WERI-Rb-1 (cell line): ENCODE measurements around the gene ABHD8.

ENCODE experiments used
- DNase-seq: peaks from one replicate; pipeline ENCODE4 v3.0.0-alpha.2; 2020
- H3K27ac ChIP-seq: fragments of 250-450 bp; sonication (Bioruptor Pico); 2 replicates; pipeline ENCODE4 v1.5.1; 2020; ENCODE audit warnings: mild to moderate bottlenecking, moderate library complexity
- H3K27me3 ChIP-seq: fragments of 250-450 bp; sonication (Bioruptor Pico); 2 replicates; pipeline ENCODE4 v1.5.1; 2021; ENCODE audit warnings: mild to moderate bottlenecking, low read depth, moderate library complexity; ENCODE audit not compliant: insufficient read depth, severe bottlenecking
- H3K36me3 ChIP-seq: fragments of 250-450 bp; sonication (Bioruptor Pico); 2 replicates; pipeline ENCODE4 v1.5.1; 2020; ENCODE audit warnings: mild to moderate bottlenecking, moderate library complexity
- H3K4me3 ChIP-seq: 2 replicates; pipeline ENCODE4 v1.5.1; 2011; ENCODE audit warnings: low read depth, mild to moderate bottlenecking, control low read depth, low read length
- H3K9me3 ChIP-seq: fragments of 250-450 bp; sonication (Bioruptor Pico); 2 replicates; pipeline ENCODE4 v1.5.1; 2021; ENCODE audit warnings: mild to moderate bottlenecking, moderate library complexity; ENCODE audit not compliant: severe bottlenecking
- TF ChIP-seq, protein P1 (sequence below): IDR thresholded peaks from 2 replicates; pipeline ENCODE4 v1.5.1; 2011; ENCODE audit warnings: low read depth, mild to moderate bottlenecking, control low read depth, inconsistent platforms, low read length

Gene ABHD8

DNA sequence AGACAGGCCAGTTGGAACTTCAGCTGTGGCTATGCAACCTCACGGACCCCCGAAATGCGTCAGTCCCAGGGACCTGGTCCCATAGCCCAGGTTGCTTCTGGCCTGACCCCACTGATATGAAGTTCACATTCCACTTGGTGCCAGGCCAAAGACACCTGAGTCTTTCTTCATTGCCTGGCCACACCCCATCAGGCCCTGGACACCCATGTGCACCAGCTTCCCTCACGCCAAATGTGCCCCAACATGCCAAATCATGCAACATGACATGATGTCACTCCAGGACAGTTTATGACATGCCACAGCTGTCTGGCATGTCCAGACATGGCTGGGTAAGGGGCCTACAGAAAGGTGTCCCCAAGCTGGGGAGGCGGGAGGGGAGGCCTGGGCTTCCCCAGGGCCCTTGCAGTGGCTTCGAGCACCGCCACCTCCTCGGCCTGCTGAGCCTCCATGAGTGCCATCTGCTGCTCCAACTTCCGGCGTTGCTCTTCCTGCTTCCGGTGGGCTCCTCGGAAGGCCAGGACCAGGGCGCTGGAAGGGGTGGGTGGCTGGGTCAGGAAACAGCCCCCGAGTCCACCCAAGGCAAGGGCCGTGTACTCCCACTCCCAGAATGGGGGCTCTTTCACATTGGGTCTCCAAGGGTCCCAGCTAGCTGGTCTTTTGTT is 53.2 kb downstream of the ABHD8 start:
- no peaks in the 10 kb centered on the region for H3K36me3 ChIP-seq
- TF ChIP-seq, protein P1, sequence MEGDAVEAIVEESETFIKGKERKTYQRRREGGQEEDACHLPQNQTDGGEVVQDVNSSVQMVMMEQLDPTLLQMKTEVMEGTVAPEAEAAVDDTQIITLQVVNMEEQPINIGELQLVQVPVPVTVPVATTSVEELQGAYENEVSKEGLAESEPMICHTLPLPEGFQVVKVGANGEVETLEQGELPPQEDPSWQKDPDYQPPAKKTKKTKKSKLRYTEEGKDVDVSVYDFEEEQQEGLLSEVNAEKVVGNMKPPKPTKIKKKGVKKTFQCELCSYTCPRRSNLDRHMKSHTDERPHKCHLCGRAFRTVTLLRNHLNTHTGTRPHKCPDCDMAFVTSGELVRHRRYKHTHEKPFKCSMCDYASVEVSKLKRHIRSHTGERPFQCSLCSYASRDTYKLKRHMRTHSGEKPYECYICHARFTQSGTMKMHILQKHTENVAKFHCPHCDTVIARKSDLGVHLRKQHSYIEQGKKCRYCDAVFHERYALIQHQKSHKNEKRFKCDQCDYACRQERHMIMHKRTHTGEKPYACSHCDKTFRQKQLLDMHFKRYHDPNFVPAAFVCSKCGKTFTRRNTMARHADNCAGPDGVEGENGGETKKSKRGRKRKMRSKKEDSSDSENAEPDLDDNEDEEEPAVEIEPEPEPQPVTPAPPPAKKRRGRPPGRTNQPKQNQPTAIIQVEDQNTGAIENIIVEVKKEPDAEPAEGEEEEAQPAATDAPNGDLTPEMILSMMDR: no peak
- no peak for DNase-seq
- H3K27ac ChIP-seq: peak overlapping the region; percentile 99
- no peaks in the 10 kb centered on the region for H3K9me3 ChIP-seq
- no peaks in the 10 kb centered on the region for H3K27me3 ChIP-seq
- no peak overlapping the region for H3K4me3 ChIP-seq

DNA sequence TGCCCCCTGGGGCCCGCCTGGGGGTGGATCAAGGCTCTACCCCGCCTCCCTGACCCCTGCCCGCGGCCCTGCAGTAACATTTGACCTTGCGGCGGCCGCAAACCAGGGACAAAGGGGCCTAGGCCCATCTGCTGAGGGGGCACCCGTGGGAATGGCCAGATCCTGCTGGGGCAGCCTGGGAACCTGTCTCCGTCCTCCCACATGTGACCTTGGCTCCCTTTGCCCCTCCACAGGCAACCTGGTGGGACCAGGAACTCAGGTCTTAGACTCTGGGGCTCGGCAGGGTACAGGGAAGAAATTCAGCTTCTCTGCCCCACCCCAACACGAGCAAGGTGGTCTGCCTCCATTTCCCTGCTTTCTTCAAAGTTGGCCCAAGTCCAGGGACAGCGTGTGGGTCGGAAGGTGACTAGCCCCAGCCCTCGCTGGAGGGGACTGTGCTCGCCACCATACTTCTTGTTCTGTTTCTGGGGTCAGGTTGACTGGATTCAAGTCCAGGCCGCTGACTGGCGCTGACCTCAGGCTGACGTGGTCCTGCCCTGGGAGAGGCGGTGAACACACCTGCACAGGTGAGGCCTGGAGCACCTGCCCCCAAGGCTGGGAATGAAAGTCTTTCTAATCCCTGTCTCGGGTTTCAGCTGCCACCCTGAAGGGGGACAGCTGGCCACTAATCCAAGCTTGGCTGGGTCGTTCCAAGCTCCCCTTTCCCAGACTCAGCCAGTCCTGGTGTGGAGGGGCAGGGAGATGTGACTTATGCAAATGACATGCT is 55.0 kb downstream of the ABHD8 start:
- no peaks in the 10 kb centered on the region for H3K9me3 ChIP-seq
- peaks cover 11% of the 10 kb centered on the region for H3K36me3 ChIP-seq
- peak overlapping the region; percentile 15 for H3K4me3 ChIP-seq
- H3K27ac ChIP-seq: peak overlapping the region; percentile 99
- peak; percentile 95 for DNase-seq
- no peaks in the 10 kb centered on the region for H3K27me3 ChIP-seq
- TF ChIP-seq, protein P1: no peak

DNA sequence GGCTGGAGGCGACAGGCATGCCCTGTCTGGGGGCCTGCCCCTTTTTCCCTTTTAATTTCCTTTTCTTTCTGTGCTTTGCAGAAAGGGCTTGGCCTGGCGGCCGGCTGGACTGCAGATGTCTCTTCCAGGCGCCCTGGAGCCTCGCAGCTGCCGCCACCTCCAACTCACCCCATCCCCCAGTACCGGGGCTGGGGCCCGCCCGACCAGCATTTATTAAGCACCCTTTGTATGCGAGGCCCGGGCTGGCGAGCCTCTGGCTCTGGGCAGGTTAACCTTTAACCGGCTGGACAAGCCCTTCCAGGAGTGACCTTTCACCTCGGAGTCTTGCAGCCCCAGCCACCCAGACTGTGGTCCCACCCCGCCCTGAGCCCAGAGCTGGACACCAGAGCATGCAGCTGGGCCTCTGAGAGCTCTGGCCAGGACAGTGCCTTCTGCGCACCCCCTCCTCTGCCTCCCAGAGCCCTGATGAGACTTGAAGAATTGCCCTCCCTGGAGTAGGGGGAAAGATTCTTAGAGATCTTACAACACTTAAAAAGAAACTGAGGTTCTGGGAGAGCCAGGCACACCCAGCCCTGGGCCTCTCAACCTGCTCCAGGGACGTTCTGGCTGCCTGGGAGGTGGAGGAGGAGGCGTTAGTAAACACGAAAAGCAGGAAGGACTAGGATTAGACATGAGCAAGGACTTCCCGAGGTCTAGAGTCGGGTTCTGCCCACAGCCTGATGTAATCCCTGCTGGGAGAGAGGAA is 56.4 kb downstream of the ABHD8 start:
- Histone ChIP-seq H3K36me3 (peaks cover 15% of the 10 kb centered on the region), H3K27ac (peak overlapping the region; percentile 99), H3K27me3 (no peaks in the 10 kb centered on the region), H3K4me3 (peak overlapping the region; percentile 55), H3K9me3 (no peaks in the 10 kb centered on the region)
- no peak for DNase-seq
- TF ChIP-seq, protein P1: no peak

DNA sequence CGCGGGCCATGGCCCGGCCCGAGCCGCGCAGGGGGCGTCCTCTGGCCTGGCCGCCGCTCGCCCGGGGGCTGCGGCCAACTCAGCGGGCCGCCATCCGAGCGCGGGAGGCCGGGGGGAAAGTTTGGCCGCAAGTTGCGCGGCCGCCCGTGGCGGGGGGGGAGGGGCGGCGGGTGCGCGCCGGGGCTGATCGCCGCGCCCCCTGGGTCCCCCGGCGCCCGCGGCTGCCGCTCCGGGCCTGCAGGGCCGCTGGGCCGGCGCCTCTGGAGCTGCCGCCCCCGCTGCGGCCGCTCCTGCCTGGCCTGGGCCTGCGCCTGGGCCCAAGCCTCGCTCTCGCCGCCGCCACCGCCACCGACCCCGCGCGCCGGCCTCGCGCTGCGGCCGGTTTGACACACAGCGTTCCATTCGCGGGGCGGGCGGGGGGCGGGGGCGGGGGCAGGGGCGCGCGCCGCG is 57.7 kb downstream of the ABHD8 start, which contains the start of gene NR2F6:
Gene NR2F6 (minus strand): TSS at position 385 of the 450 bp plus-strand sequence. CDS start 699 bp downstream, outside the sequence.
- DNase-seq: no peak
- H3K4me3 ChIP-seq: peak within 1 kb of the TSS; percentile 72
- no peaks in the 10 kb centered on the region for H3K27me3 ChIP-seq
- H3K9me3 ChIP-seq: no peaks in the 10 kb centered on the region
- TF ChIP-seq, protein P1: no peak
- H3K27ac ChIP-seq: peak within 1 kb of the TSS; percentile 99
- H3K36me3 ChIP-seq: peaks cover 21% of the 10 kb centered on the region

DNA sequence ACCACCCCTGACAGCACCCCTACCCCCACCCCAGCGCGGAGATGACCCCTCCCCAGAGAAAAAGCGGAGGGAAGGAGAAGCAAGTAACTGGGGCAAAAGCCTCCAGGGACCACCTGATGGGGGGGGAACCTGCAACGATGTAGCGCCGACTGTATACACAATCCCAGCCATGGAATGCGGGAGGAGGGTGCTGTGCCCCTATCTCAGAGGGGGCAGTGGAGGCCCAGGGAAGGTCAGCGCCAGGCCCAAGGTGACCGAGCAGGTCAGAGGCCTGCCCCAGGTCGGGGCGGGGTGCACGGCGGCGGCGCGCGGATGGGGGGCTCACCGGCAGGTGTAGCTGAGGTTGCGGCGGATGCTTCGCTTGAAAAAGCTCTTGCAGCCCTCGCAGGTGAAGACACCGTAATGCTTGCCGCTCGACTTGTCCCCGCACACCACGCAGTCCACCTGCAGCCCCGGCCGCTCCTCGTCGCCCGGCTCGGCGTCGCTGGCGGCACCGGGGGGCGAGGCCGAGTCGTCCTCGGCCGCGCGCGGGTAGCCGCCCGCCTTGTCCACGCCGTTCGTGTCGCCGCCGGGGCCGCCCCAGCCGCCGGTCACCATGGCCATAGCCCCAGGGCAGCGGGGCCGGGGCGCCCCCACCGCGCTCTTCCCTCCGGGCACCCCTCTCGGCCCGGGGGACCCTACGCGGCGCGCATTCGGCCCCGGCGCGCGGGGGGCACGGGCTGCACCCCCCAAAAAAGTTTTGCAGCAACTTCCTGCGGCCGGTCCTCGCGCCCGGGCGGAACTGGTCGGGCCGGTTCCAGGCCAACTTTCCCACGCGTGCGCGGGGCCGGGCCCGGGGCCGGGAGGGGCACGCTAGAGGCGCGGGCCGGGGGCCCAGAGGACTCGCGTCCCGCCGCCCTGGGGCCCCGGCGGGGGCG is 58.3 kb downstream of the ABHD8 start:
- Histone ChIP-seq H3K36me3 (peaks cover 24% of the 10 kb centered on the region), H3K9me3 (no peaks in the 10 kb centered on the region), H3K27ac (peak overlapping the region; percentile 89), H3K27me3 (no peaks in the 10 kb centered on the region), H3K4me3 (peak overlapping the region; percentile 72)
- DNase-seq: no peak
- TF ChIP-seq, protein P1: no peak
